Spleen (tissue), 11 donors: Measurements from ENCODE around the gene DRG1. TPM values are rescaled to one million over a fixed set of nuclear protein-coding genes. Genes with fewer than 3 reads are reported as not detected.

Experiments used
- DNase-seq: peaks from one replicate; pipeline ENCODE4 v3.0.0-alpha.2; 2020
- H3K27ac ChIP-seq, 8 donors: fragments of 200-600 bp; sonication (generic) in 7 of 8; 1 replicate in 4 of 8; 2 replicates in 4 of 8; pipeline versions ENCODE4 v1.5.0 to v1.8.0; 2016 to 2021; ENCODE audit warnings: inconsistent platforms in 4 of 8, mild to moderate bottlenecking in 4 of 8, moderate library complexity in 1 of 8
- H3K27me3 ChIP-seq, 7 donors: fragments of 200-600 bp; sonication (generic) in 6 of 7; replicated peaks in 1 of 7; 1 replicate in 4 of 7; 2 replicates in 3 of 7; pipeline versions ENCODE4 v1.5.0 to v1.8.0; 2016 to 2021; ENCODE audit warnings: inconsistent platforms in 3 of 7, mild to moderate bottlenecking in 1 of 7
- H3K36me3 ChIP-seq, 6 donors: fragments of 200-600 bp; sonication (generic) in 5 of 6; 1 replicate in 4 of 6; 2 replicates in 2 of 6; pipeline versions ENCODE4 v1.5.0 to v1.8.0; 2016 to 2021; ENCODE audit warnings: inconsistent platforms in 2 of 6
- H3K4me1 ChIP-seq, 6 donors: fragments of 200-600 bp; sonication (generic) in 5 of 6; 1 replicate in 3 of 6; 2 replicates in 3 of 6; pipeline versions ENCODE4 v1.5.0 to v1.8.0; 2016 to 2021; ENCODE audit warnings: inconsistent platforms in 3 of 6
- H3K4me3 ChIP-seq, 8 donors: fragments of 200-600 bp; sonication (generic) in 7 of 8; 1 replicate in 4 of 8; 2 replicates in 4 of 8; pipeline versions ENCODE4 v1.5.0 to v1.8.0; 2016 to 2021; ENCODE audit warnings: inconsistent platforms in 4 of 8, mild to moderate bottlenecking in 4 of 8, moderate library complexity in 2 of 8
- H3K9me3 ChIP-seq, 8 donors: fragments of 200-600 bp; sonication (generic) in 7 of 8; 1 replicate in 4 of 8; 2 replicates in 4 of 8; pipeline versions ENCODE4 v1.5.0 to v1.8.0; 2016 to 2021; ENCODE audit warnings: inconsistent platforms in 4 of 8
- POLR2A ChIP-seq, 3 donors: fragments of 450-650 bp; IDR thresholded peaks; one replicate each; pipeline ENCODE4 v1.5.1; 2017; ENCODE audit warnings: antibody characterized with exemption in 3 of 3, mild to moderate bottlenecking in 1 of 3
- POLR2AphosphoS5 ChIP-seq, 3 donors: sonication (generic); formaldehyde crosslinking; IDR thresholded peaks; one replicate each; pipeline ENCODE4 v1.5.1; 2017; ENCODE audit warnings: antibody characterized with exemption in 3 of 3
- WGBS, 5 donors: extraction: QIAGEN DNeasy Blood & Tissue Kit in 3 of 5; methylation state at CpG; one replicate each; pipeline versions ENCODE4 v1.1.5 to v1.1.7; 2013 to 2018; 5-methylcytosine and 5-hydroxymethylcytosine counted together
- intact Hi-C: fragments of 100-400 bp; cut with DNase I; formaldehyde crosslinking; loops from one replicate; pipeline ENCODE4 v1.15.0; 2023; ENCODE audit warnings: low total_unique reads
- polyA plus RNA-seq, 3 donors: library from polyadenylated mRNA; stranded (reverse); fragments of 200-250 nt; gene quantifications; one replicate each; pipeline ENCODE4 v1.2.1, GENCODE V29; 2013
- total RNA-seq, 7 donors: library from RNA; depleted of rRNA in 3 of 7; stranded (reverse); fragments of >200 nt in 3 of 7; fragmentation: NEBNext Ultra II Directional in 4 of 7; extraction: Animal tissue kit (Norgen Biotek cat#: 25700) in 4 of 7; gene quantifications; one replicate each; pipeline versions ENCODE4 v1.1.0 to v1.2.1, GENCODE V29; 2016 to 2021
- TF ChIP-seq, protein P1 (sequence below), 11 experiments: fragments of 200-600 bp in 7 of 11; fragments of 450-650 bp in 4 of 11; sonication (generic) in 4 of 11; IDR thresholded peaks in 8 of 11; conservative IDR thresholded peaks in 3 of 11; 1 replicate in 7 of 11; 2 replicates in 4 of 11; pipeline versions ENCODE4 v1.4.0 to v1.8.0; 2016 to 2021; ENCODE audit warnings: antibody characterized with exemption in 11 of 11, inconsistent platforms in 4 of 11, mild to moderate bottlenecking in 1 of 11
- donor health status: healthy with polysubstance abuse.
- donor health status: DM: no; HTN: no; CAD: no; lungs with moderate emphysema.
- donor health status: DM: no; HTN: no; CAD: no.
- donor health status: Bipolar disorder and iron deficiency.
- donor health status: healthy.
- donor health status: DM: no; HTN: no; CAD: no.
- donor health status: DM: yes; HTN: yes; CAD: no.

Gene DRG1
- total and polyA plus RNA-seq, 10 donors: 33.4 to 48.6 (median 39.2) TPM

DNA sequence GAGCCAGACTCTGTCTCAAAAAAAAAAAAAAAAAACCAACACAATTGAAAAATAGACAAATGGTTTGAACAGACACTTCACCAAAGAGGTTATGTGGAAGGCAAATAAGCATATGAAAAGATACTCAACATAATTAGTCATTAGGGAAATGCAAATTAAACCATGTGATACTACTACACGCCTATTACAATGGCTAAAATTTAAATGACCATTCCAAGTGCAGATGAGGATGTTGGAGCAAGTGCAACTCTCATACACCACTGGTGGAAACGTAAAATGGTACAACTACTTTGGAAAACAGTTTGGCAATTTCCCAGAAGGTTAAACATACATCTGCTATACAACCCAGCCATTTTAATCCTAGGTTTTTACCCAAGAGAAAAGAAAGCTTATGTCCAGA is 65.9 kb downstream of the DRG1 start:
- H3K4me3 ChIP-seq: no peak overlapping the region
- WGBS, 5 donors: 86 to 98% (median 93%) methylated on average over 2 of the region's 2 CpGs
- intact Hi-C loops: no loop called here
- no peaks in the 10 kb centered on the region for H3K4me1 ChIP-seq
- H3K36me3 ChIP-seq: peaks cover 0 to 99% (median 75%) of the 10 kb centered on the region in 6 donors
- DNase-seq: no peak
- H3K27ac ChIP-seq: no peak overlapping the region
- no peaks in the 10 kb centered on the region for H3K27me3 ChIP-seq
- no peaks in the 10 kb centered on the region for H3K9me3 ChIP-seq
- TF ChIP-seq POLR2A (IDR thresholded peaks at IDR 0.05): no peak
- no peak for TF ChIP-seq POLR2AphosphoS5 (IDR thresholded peaks at IDR 0.05)
- TF ChIP-seq, protein P1, sequence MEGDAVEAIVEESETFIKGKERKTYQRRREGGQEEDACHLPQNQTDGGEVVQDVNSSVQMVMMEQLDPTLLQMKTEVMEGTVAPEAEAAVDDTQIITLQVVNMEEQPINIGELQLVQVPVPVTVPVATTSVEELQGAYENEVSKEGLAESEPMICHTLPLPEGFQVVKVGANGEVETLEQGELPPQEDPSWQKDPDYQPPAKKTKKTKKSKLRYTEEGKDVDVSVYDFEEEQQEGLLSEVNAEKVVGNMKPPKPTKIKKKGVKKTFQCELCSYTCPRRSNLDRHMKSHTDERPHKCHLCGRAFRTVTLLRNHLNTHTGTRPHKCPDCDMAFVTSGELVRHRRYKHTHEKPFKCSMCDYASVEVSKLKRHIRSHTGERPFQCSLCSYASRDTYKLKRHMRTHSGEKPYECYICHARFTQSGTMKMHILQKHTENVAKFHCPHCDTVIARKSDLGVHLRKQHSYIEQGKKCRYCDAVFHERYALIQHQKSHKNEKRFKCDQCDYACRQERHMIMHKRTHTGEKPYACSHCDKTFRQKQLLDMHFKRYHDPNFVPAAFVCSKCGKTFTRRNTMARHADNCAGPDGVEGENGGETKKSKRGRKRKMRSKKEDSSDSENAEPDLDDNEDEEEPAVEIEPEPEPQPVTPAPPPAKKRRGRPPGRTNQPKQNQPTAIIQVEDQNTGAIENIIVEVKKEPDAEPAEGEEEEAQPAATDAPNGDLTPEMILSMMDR (IDR thresholded peaks at IDR 0.05 in 8 of 11, conservative IDR thresholded peaks at IDR 0.05 in 3 of 11): no peak

DNA sequence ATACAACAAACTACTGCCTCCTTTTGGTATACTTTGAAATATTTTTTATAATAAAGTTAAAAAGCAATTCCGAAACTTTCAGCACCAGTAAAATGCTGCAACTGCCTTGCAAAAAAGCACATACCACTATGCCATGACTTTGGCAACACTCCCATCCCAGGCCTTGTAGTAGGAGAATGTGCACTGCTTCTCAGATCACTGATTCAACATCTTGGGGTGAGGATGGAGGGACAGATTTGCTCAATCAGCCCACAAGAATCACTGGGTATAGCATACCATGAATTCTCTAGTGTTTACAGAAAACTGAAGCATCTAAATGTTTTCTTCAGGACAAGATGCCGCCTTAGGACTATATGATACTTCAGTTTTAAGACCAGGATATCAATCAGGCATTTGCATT is 75.3 kb downstream of the DRG1 start:
- Histone ChIP-seq H3K4me1 (peaks cover 0 to 54% (median 23%) of the 10 kb centered on the region in 6 donors), H3K9me3 (no peaks in the 10 kb centered on the region), H3K27me3 (no peaks in the 10 kb centered on the region), H3K27ac (no peak overlapping the region), H3K36me3 (peaks cover 0 to 69% (median 18%) of the 10 kb centered on the region in 6 donors), H3K4me3 (no peak overlapping the region)
- WGBS, 5 donors: 85 to 99% (median 96%) methylated on average over 2 of the region's 2 CpGs
- no peak for TF ChIP-seq POLR2AphosphoS5 (IDR thresholded peaks at IDR 0.05)
- TF ChIP-seq POLR2A (IDR thresholded peaks at IDR 0.05): no peak
- TF ChIP-seq, protein P1 (IDR thresholded peaks at IDR 0.05 in 8 of 11, conservative IDR thresholded peaks at IDR 0.05 in 3 of 11): no peak
- intact Hi-C loops: no loop called here
- DNase-seq: no peak

GRCh38 chr22:31475800-31476199 is 76.4 kb downstream of the DRG1 start:
- H3K9me3 ChIP-seq: no peaks in the 10 kb centered on the region
- intact Hi-C loops: no loop called here

DNA sequence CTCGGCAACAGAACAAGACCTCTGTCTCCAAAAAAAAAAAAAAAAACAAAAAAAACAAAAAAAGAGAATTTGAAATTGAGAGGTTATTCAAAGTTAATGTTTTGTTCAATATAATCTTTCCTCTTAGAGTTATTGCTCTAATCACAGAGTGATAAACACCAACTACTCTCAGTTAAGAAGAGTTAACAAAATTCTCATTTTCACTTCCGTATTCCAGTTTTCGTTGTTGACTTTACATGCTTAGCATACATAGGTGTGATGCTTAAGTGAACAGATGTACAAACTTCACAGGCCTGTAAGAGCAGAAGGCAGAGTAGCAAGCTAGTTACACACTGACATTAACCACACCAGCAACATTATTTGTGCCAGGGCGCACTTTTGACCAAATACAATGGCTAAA is 77.9 kb downstream of the DRG1 start:
- Histone ChIP-seq H3K4me1 (peaks cover 0 to 65% (median 23%) of the 10 kb centered on the region in 6 donors), H3K27me3 (no peaks in the 10 kb centered on the region), H3K4me3 (no peak overlapping the region), H3K9me3 (no peaks in the 10 kb centered on the region), H3K27ac (peak overlapping the region in 5 of 8 donors; percentile 6 to 50 (median 48)), H3K36me3 (peaks cover 0 to 69% (median 23%) of the 10 kb centered on the region in 6 donors)
- intact Hi-C loops: no loop called here
- TF ChIP-seq, protein P1 (IDR thresholded peaks at IDR 0.05 in 8 of 11, conservative IDR thresholded peaks at IDR 0.05 in 3 of 11): no peak
- TF ChIP-seq POLR2AphosphoS5 (IDR thresholded peaks at IDR 0.05) (no peak), POLR2A (IDR thresholded peaks at IDR 0.05) (no peak)
- DNase-seq: no peak
- 58 to 83% (median 76%) methylated on average over 4 of the region's 4 CpGs for WGBS, 5 donors

More at GRCh38 chr22:31475800-31476199, 76.4 kb downstream of the DRG1 start:
- Histone ChIP-seq H3K4me1 (peaks cover 0 to 64% (median 23%) of the 10 kb centered on the region in 6 donors), H3K4me3 (no peak overlapping the region), H3K27me3 (no peaks in the 10 kb centered on the region), H3K36me3 (peaks cover 0 to 69% (median 17%) of the 10 kb centered on the region in 6 donors), H3K27ac (peak overlapping the region in 2 of 8 donors; percentile 48 to 50)
- TF ChIP-seq, protein P1 (IDR thresholded peaks at IDR 0.05 in 8 of 11, conservative IDR thresholded peaks at IDR 0.05 in 3 of 11): no peak
- no peak for TF ChIP-seq POLR2AphosphoS5 (IDR thresholded peaks at IDR 0.05)
- 57 to 80% (median 60%) methylated on average over 3 of the region's 3 CpGs for WGBS, 5 donors
- no peak for DNase-seq
